NCI-H748 (cell line): ENCODE data around the gene ZNF467.

Experiments
- DNase-seq: peaks from one replicate; lab custom pipeline; 2025; ENCODE audit not compliant: unreplicated experiment; lab: John Stamatoyannopoulos, UW

Gene ZNF467

GRCh38 chr7:149787428-149788299 lies 14.3 kb upstream of the ZNF467 start:
- DNase-seq, result peak; percentile 74

GRCh38 chr7:149785983-149786382 lies 12.6 kb upstream of the ZNF467 start:
- DNase-seq, result no peak

GRCh38 chr7:149785402-149785801 lies 12.0 kb upstream of the ZNF467 start:
- DNase-seq, result no peak

- no peak for DNase-seq
These were observed 10.8 kb upstream of the ZNF467 start for GRCh38 chr7:149784251-149784608.

GRCh38 chr7:149783386-149784250 lies 10.2 kb upstream of the ZNF467 start:
- no peak for DNase-seq

DNA sequence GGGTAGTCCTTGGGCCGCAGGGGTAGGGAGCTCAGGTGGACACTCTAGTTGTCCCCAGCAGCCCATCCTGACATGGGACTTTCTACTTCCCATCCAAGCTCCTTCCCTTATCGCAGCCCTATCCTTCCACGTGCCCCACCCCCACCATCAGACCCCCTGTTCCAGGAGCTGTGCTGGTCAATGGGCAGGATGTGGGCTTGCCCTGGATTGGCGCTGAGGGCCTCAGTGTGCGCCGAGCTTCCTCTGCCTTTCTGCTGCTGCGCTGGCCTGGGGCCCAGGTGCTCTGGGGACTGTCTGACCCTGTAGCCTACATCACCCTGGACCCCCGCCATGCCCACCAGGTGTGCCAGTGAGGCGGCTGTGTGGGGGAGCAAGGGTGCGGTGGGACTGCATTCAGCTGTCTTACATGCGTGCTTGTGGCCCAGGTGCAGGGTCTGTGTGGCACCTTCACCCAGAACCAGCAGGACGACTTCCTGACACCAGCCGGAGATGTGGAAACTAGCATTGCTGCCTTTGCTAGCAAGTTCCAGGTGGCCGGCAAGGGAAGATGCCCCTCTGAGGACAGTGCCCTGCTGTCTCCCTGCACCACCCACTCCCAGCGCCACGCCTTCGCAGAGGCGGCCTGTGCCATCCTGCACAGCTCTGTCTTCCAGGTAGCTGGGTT lies 9.4 kb upstream of the ZNF467 start:
- no peak for DNase-seq

- no peak for DNase-seq
These were observed 8.5 kb upstream of the ZNF467 start for GRCh38 chr7:149781921-149782320.

GRCh38 chr7:149780636-149781419 lies 7.4 kb upstream of the ZNF467 start:
- DNase-seq, result no peak

DNA sequence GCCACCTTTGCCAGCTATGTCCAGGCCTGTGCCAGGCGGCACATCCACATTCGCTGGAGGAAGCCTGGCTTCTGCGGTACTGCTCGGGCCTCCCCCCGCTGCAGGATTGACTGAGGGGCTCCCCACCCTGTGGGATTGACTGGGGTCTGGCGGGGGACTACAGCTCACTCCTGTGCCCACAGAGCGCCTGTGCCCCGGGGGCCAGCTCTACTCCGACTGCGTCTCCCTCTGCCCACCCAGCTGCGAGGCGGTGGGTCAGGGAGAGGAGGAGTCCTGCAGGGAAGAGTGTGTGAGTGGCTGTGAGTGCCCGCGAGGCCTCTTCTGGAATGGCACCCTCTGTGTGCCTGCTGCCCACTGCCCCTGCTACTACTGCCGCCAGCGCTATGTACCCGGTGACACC lies 6.7 kb upstream of the ZNF467 start:
- DNase-seq, result no peak

DNA sequence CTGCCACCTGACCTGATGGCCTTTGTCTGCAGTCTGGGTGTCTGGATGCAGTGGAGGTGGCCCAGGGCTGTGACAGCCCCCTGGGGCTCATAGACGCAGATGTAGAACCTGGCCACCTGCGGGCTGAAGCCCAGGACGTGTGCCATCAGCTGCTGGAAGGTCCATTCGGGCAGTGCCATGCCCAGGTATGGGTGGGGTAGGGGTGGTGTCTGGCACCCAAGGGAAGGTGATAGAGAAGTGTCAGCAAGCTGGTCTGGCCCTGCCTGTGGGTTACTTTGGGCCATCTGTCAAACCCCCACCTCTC lies 6.1 kb upstream of the ZNF467 start:
- DNase-seq, result no peak

DNA sequence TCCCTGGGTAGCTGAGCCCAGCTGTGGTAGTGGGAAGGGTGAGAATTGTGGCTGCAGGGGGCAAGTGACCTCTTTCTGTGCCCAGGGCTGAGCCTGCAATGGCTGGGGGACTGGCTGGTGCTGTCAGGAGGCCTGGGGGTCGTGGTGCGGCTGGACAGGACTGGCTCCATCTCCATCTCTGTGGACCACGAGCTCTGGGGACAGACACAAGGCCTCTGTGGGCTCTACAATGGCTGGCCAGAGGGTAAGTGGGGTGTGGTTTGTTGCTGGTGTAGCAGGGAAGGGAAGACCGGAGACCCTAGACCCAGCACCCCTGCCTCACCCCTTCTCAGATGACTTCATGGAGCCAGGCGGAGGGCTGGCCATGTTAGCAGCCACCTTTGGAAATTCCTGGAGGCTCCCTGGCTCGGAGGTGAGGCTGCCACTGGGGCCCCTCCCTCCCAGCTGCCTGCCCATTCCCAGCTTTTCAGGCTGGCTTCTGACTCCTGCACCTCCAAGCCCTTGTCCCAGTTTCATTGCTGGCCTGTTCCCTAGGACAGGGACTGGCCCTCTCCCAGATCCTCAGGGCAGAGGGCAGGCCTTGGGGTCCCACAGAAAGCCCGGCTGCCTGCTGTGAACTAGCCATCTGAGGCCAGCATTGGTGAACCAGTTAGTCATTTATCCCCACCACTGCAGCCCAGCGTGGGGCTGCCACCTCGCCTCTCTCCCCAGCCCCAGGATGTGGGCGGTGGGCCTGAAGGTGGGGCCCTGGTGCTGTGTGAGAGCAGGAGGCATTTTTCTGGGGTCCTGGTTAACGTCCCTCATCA lies 5.5 kb upstream of the ZNF467 start:
- DNase-seq, result no peak

- no peak for DNase-seq
These were observed 4.9 kb upstream of the ZNF467 start for GRCh38 chr7:149778327-149778637.

DNA sequence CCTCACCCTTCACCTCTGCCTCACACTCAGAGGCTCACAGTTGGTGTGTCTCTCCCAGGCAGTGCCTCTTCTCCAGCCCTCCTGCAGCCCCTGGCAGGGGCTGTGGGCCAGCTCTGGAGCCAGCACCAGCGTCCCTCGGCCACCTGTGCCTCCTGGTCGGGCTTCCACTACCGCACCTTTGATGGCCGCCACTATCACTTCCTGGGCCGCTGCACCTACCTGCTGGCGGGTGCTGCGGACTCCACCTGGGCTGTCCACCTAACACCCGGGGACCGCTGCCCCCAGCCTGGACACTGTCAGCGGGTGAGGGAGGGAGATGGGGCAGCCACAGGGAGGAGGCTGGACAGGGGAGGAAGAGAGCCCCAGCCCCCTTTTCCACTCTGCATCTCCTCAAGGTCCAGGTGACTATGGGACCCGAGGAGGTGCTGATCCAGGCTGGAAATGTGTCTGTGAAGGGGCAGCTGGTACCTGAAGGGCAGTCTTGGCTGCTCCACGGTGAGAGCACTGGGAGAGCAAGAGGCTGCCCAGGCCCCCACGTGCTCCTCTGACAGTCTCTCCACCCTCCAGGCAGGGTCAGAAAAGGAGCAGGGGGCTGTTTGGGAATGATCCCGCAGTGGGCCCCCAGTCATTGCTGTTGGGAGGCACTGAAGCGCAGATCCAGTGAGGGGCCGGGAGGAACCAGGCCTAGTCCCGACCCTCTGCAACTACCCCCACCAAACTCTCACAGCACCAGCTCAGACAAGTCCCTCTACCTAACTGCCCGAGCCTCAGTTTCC lies 4.4 kb upstream of the ZNF467 start:
- no peak for DNase-seq

GRCh38 chr7:149776848-149777407 lies 3.5 kb upstream of the ZNF467 start:
- no peak for DNase-seq

GRCh38 chr7:149776289-149776688 lies 2.9 kb upstream of the ZNF467 start:
- DNase-seq, result no peak

- no peak for DNase-seq
These were observed 1.8 kb upstream of the ZNF467 start for GRCh38 chr7:149775176-149775556.

GRCh38 chr7:149774237-149775175 lies 1.1 kb upstream of the ZNF467 start:
- peak; percentile 53 for DNase-seq

DNA sequence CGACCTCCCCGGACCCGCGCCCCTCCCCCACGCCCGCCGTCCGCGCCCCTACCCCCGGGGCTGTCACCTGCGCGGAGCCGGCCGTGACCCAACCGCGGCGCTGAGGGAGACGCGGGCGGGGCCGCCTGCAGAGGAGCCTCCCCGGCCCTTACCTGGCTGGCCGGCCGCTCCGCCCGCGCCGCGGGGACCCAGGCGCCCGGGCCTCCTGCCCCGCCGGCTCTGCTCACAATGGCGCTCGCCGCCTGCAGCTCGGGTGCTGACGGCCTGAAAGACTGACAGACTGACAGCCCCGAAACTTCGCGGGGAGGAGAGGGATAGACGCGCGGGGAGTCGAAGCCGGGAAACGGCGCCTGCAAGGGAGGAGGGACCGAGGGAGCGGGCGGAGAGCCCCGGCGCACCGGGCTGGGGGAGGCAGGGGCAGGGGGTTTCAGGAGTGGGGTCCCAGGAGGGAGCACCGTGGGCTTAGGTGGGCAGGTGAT lies 393 bp downstream of the ZNF467 start:
- peak; percentile 41 for DNase-seq
